MCF 10A (cell line): ENCODE data around the gene CLDN16. TPM values are rescaled to one million over a fixed set of nuclear protein-coding genes. Genes with fewer than 3 reads are reported as not detected.

ENCODE experiments used
- BruUV-seq: library from RNA; stranded (reverse); fragments of 400-500 nt; replicated peaks from 2 replicates; lab custom pipeline; 2021; lab: Mats Ljungman, UMichigan
- CTCF ChIA-PET: fragments of 300-600 bp; sonication (Branson Sonifier 250); formaldehyde crosslinking; extraction: SDS; loops from one replicate; lab custom pipeline; 2021; ENCODE audit warnings: antibody characterized with exemption, inconsistent platforms; lab: Yijun Ruan, JAX
- POLR2A ChIA-PET: fragments of 300-600, 350-650 bp; sonication (Branson Sonifier 250); formaldehyde crosslinking; extraction: SDS; loops from one replicate; lab custom pipeline; 2020; ENCODE audit warnings: antibody characterized with exemption, inconsistent platforms; lab: Yijun Ruan, JAX
- DNase-seq: peaks from one replicate; pipeline ENCODE4 v3.0.0-alpha.2; 2018; ENCODE audit not compliant: unreplicated experiment
- H3K27ac Mint-ChIP-seq: one replicate; pipeline ENCODE4 v1.8.0; 2022; ENCODE audit warnings: mild to moderate bottlenecking, low read depth, mixed read lengths; ENCODE audit not compliant: unreplicated experiment
- H3K27me3 Mint-ChIP-seq: one replicate; pipeline ENCODE4 v1.8.0; 2022; ENCODE audit warnings: mixed read lengths; ENCODE audit not compliant: insufficient read depth, unreplicated experiment
- H3K36me3 Mint-ChIP-seq: one replicate; pipeline ENCODE4 v1.8.0; 2022; ENCODE audit warnings: mild to moderate bottlenecking, moderate library complexity, mixed read lengths; ENCODE audit not compliant: insufficient read depth, unreplicated experiment
- H3K4me1 Mint-ChIP-seq: one replicate; pipeline ENCODE4 v1.8.0; 2022; ENCODE audit warnings: mixed read lengths; ENCODE audit not compliant: insufficient read depth, unreplicated experiment
- H3K4me3 Mint-ChIP-seq: one replicate; pipeline ENCODE4 v1.8.0; 2022; ENCODE audit warnings: mild to moderate bottlenecking, moderate library complexity, mixed read lengths; ENCODE audit not compliant: unreplicated experiment
- H3K9me3 Mint-ChIP-seq: one replicate; pipeline ENCODE4 v1.8.0; 2022; ENCODE audit warnings: mixed read lengths; ENCODE audit not compliant: unreplicated experiment
- CTCF ChIP-seq: fragments of 200-600 bp; IDR thresholded peaks from one replicate; pipeline ENCODE4 v1.8.0; 2022; ENCODE audit warnings: antibody characterized with exemption, mild to moderate bottlenecking; ENCODE audit not compliant: unreplicated experiment
- intact Hi-C: fragments of 100-400 bp; cut with micrococcal nuclease; formaldehyde crosslinking; loops from 2 replicates; pipeline ENCODE4 v1.14.1; 2022
- total RNA-seq: library from RNA; stranded (reverse); gene quantifications from 2 replicates; pipeline ENCODE4 v1.2.3, GENCODE V29; 2022

Gene CLDN16
- total RNA-seq, 1 experiment from 2014 or later: 0.23 TPM

DNA sequence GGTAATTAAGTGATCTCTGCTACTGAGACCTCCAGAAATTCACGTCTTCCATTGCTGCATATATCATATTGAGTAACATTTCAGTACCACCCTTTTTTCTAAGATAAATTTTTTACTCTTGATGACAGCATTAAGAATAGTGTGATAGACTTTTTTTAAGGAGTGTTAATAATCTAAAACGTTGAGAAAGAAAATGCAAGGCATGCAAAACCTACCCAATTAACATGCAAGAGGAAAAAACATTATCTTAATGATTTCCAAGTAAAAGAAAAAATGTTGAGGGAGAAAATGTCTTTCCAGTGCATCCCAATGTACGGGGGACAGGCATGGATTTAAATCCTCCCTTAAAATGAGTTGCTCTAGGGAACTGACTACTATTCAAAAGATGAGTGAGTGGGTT, 740 bp downstream of the CLDN16 start:
- ChIA-PET CTCF (interaction anchor here (0.6 to 2.6 kb wide), 2 partner anchors 36 to 207 kb away, joined by 3 to 12 read pairs; no protein-coding TSS in a partner anchor), POLR2A (interaction anchor here (1.0 to 1.2 kb wide), 3 partner anchors 25 to 122 kb away, joined by 4 read pairs; no protein-coding TSS in a partner anchor)
- no peak for TF ChIP-seq CTCF
- H3K9me3 Mint-ChIP-seq: no peaks in the 10 kb centered on the region
- peaks cover 15% of the 10 kb centered on the region for H3K4me1 Mint-ChIP-seq
- DNase-seq: no peak
- no peak overlapping the region for H3K4me3 Mint-ChIP-seq
- intact Hi-C loops: no loop called here
- H3K36me3 Mint-ChIP-seq: no peaks in the 10 kb centered on the region
- H3K27me3 Mint-ChIP-seq: no peaks in the 10 kb centered on the region
- no peak overlapping the region for H3K27ac Mint-ChIP-seq
- no TSS peak for BruUV-seq

DNA sequence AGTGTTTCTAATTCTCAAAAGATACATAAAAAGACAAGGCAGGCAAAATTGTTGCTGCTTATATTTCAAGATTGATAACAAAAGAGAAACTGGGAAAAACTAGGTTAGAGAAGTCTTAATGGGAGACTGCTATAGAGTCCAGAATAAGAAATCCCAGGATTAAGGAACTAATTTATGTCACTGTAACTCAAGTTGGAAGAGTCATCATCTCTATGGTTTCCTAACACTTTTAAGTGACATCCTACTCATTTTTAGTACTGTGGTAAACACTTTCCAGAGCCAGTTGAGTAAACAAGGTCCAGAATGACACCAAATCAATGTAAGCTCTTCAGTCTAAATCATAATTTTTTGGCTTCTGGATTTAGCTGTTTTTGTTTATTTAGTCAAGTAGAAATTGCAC, 8.0 kb downstream of the CLDN16 start:
- intact Hi-C loops: no loop called here
- H3K4me1 Mint-ChIP-seq: no peaks in the 10 kb centered on the region
- BruUV-seq: no TSS peak
- no peak for DNase-seq
- no peaks in the 10 kb centered on the region for H3K36me3 Mint-ChIP-seq
- POLR2A ChIA-PET: no interaction called here
- no peaks in the 10 kb centered on the region for H3K9me3 Mint-ChIP-seq
- TF ChIP-seq CTCF: no peak
- H3K27me3 Mint-ChIP-seq: no peaks in the 10 kb centered on the region
- H3K4me3 Mint-ChIP-seq: no peak overlapping the region
- CTCF ChIA-PET: interaction anchor here (1.0 kb wide), 1 partner anchor 305 kb away, joined by 3 read pairs; no protein-coding TSS in a partner anchor
- H3K27ac Mint-ChIP-seq: no peak overlapping the region

DNA sequence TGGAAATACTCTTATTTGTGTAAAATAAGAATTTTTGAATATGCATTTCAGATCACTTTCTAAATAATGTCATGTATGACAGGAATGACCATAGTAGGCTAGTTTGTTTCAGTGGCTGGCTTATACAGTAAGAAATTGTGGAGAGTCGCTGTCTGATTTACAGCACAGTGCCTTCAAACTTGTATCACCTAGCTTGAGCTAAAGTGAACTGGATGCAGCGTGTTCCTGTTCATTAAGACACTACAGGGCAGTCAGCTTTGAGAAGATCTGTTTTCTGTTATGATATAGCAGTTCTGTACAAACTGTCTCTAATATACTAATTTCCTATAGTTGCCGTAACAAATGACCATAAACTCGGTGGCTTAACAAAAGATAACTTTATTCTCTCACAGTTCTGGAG, 9.9 kb downstream of the CLDN16 start:
- Mint-ChIP-seq H3K9me3 (no peaks in the 10 kb centered on the region), H3K27ac (no peak overlapping the region), H3K4me1 (no peaks in the 10 kb centered on the region), H3K4me3 (no peak overlapping the region), H3K36me3 (no peaks in the 10 kb centered on the region), H3K27me3 (no peaks in the 10 kb centered on the region)
- ChIA-PET POLR2A (interaction anchor here (0.6 to 2.3 kb wide), 4 partner anchors 12 to 168 kb away, joined by 3 to 4 read pairs (median 3); partner anchors contain the start of gene IL1RAP), CTCF (interaction anchor here (0.6 to 1.6 kb wide), 2 partner anchors 14 to 419 kb away, joined by 3 to 5 read pairs; no protein-coding TSS in a partner anchor)
- intact Hi-C loops: no loop called here
- no peak for TF ChIP-seq CTCF
- DNase-seq: no peak
- BruUV-seq: no TSS peak

DNA sequence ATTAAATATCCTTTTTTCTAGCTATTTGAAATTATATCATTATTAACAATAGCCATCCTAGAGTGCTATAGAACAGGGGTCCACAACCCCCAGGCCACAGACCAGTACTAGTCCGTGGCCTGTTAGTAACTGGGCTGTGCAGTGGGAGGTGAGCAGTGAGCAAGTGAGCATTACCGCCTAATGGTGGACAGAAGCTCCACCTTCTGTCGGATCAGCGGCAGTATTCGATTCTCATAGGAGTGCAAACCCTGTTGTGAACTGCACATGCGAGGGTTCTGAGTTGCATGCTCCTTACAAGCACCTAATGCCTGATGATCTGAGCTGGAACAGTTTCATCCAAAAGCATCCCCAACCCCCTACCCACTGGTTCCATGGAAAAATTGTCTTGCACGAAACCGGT, 11.7 kb downstream of the CLDN16 start:
- BruUV-seq: no TSS peak
- Mint-ChIP-seq H3K27ac (no peak overlapping the region), H3K4me3 (no peak overlapping the region), H3K36me3 (no peaks in the 10 kb centered on the region), H3K4me1 (no peaks in the 10 kb centered on the region), H3K9me3 (no peaks in the 10 kb centered on the region), H3K27me3 (no peaks in the 10 kb centered on the region)
- DNase-seq: no peak
- no peak for TF ChIP-seq CTCF
- POLR2A ChIA-PET: interaction anchor here (0.6 to 2.3 kb wide), 2 partner anchors 45 to 114 kb away, joined by 3 to 4 read pairs; partner anchors contain the start of gene IL1RAP
- CTCF ChIA-PET: no interaction called here
- intact Hi-C loops: no loop called here
